Heart right ventricle (tissue), 16 donors: ENCODE results near the gene MAP3K1. TPM values are rescaled to one million over a fixed set of nuclear protein-coding genes. Genes with fewer than 3 reads are reported as not detected.

Source experiments
- ATAC-seq, 8 donors: fragments of 200-7000 bp; cut with Tn5 transposase; one replicate each; pipeline ENCODE4 v1.9.1; 2020; ENCODE audit warnings: mild to moderate bottlenecking in 8 of 8, moderate library complexity in 8 of 8, moderate number of reproducible peaks in 1 of 8
- DNase-seq, 2 donors: peaks; one replicate each; pipeline ENCODE4 v3.0.0-alpha.2; 2020
- H3K27ac ChIP-seq, 10 donors: fragments of 200-600 bp; sonication (generic) in 2 of 10; one replicate each; pipeline versions ENCODE4 v1.5.0 to v1.8.0; 2020 to 2022; ENCODE audit warnings: mild to moderate bottlenecking in 3 of 10
- H3K27me3 ChIP-seq, 7 donors: fragments of 200-600 bp; one replicate each; pipeline ENCODE4 v1.8.0; 2021 to 2022; ENCODE audit warnings: mild to moderate bottlenecking in 2 of 7
- H3K36me3 ChIP-seq, 9 donors: fragments of 200-600 bp; sonication (generic) in 1 of 9; one replicate each; pipeline versions ENCODE4 v1.5.0 to v1.8.0; 2020 to 2022; ENCODE audit warnings: mild to moderate bottlenecking in 2 of 9
- H3K4me1 ChIP-seq, 9 donors: fragments of 200-600 bp; sonication (generic) in 1 of 9; one replicate each; pipeline versions ENCODE4 v1.5.0 to v1.8.0; 2020 to 2022; ENCODE audit warnings: mild to moderate bottlenecking in 4 of 9
- H3K4me3 ChIP-seq, 10 donors: fragments of 200-600 bp; sonication (generic) in 2 of 10; one replicate each; pipeline versions ENCODE4 v1.5.0 to v1.8.0; 2020 to 2022; ENCODE audit warnings: mild to moderate bottlenecking in 7 of 10, moderate library complexity in 2 of 10
- H3K9me3 ChIP-seq, 11 donors: fragments of 200-600 bp in 10 of 11; sonication (generic) in 2 of 11; one replicate each; pipeline versions ENCODE4 v1.5.0 to v1.8.0; 2013 to 2022; ENCODE audit warnings: mild to moderate bottlenecking in 2 of 11, control low read depth in 1 of 11, moderate library complexity in 1 of 11
- WGBS, 2 donors: extraction: QIAGEN DNeasy Blood & Tissue Kit; methylation state at CpG; one replicate each; pipeline ENCODE4 v1.1.7; 2013; ENCODE audit warnings: inconsistent platforms in 1 of 2; 5-methylcytosine and 5-hydroxymethylcytosine counted together
- intact Hi-C, 10 donors: fragments of 100-400 bp; cut with DNase I; formaldehyde crosslinking; loops; one replicate each; pipeline versions ENCODE4 v1.11.1 to v1.14.2; 2022
- polyA plus RNA-seq, 2 donors: library from polyadenylated mRNA; stranded (reverse); fragments of 200-250 nt; gene quantifications; one replicate each; pipeline ENCODE4 v1.2.3, GENCODE V29; 2013
- total RNA-seq, 10 donors: library from RNA; stranded (reverse); fragmentation: NEBNext Ultra II Directional in 3 of 10; extraction: Animal tissue kit (Norgen Biotek cat#: 25700) in 3 of 10; gene quantifications; one replicate each; pipeline versions ENCODE4 v1.2.1 to v1.2.4, GENCODE V29; 2021 to 2023
- TF ChIP-seq, protein P1 (sequence below), 9 donors: fragments of 200-600 bp; sonication (generic) in 2 of 9; IDR thresholded peaks; one replicate each; pipeline versions ENCODE4 v1.5.0 to v1.8.0; 2021 to 2022; ENCODE audit warnings: antibody characterized with exemption in 9 of 9, mild to moderate bottlenecking in 5 of 9, moderate library complexity in 1 of 9
- donor health status: Arrhythmogenic right ventricular cardiomyopathy.
- donor health status: ischemic (EF 13 %, LVEDD 7.1; RV severe dilation, severe dysfunction).
- donor health status: healthy with polysubstance abuse.
- donor health status: DM: no; HTN: yes; CAD: no.
- donor health status: DM: no; HTN: no; CAD: no.
- donor health status: ischemic (EF 25% LVEDD 6.9; RV normal size, moderate dysfunction).
- donor health status: ischemic (EF 25% LVEDD 5.7; RV mildly dilated, moderate dysfunction).
- donor health status: healthy.
- donor health status: DM: yes; HTN: yes; CAD: no.
- donor health status: Ischemic cardiomyopathy.
- donor health status: ischemic (EF 35%, LVEDD 5.7; RV mildly dilated, moderate dysfunction).
- donor health status: nonischemic (EF 11% LVEDD 7.7; RV severe dilation, severe dysfunction).
- donor health status: DM: yes; HTN: yes; CAD: no.
- donor health status: PGD.
- donor health status: ischemic (EF 29% LVEDD 5.4; RV normal size, mild dysfunction).
- donor health status: nonischemic (EF 23%, LVEDD 6.1; RV moderate dilation, normal function).

MAP3K1 gene
- total and polyA plus RNA-seq, 12 donors: 1.7 to 13.3 (median 6.3) TPM

GRCh38 chr5:56881571-56881970, 66.2 kb downstream of the MAP3K1 start:
- Histone ChIP-seq H3K4me3 (no peak overlapping the region), H3K9me3 (no peaks in the 10 kb centered on the region), H3K4me1 (no peaks in the 10 kb centered on the region), H3K27me3 (no peaks in the 10 kb centered on the region), H3K27ac (no peak overlapping the region), H3K36me3 (peaks cover 0 to 100% (median 58%) of the 10 kb centered on the region in 9 donors)
- ATAC-seq (no peak), DNase-seq (no peak)
- intact Hi-C loops: no loop called here
- TF ChIP-seq, protein P1, sequence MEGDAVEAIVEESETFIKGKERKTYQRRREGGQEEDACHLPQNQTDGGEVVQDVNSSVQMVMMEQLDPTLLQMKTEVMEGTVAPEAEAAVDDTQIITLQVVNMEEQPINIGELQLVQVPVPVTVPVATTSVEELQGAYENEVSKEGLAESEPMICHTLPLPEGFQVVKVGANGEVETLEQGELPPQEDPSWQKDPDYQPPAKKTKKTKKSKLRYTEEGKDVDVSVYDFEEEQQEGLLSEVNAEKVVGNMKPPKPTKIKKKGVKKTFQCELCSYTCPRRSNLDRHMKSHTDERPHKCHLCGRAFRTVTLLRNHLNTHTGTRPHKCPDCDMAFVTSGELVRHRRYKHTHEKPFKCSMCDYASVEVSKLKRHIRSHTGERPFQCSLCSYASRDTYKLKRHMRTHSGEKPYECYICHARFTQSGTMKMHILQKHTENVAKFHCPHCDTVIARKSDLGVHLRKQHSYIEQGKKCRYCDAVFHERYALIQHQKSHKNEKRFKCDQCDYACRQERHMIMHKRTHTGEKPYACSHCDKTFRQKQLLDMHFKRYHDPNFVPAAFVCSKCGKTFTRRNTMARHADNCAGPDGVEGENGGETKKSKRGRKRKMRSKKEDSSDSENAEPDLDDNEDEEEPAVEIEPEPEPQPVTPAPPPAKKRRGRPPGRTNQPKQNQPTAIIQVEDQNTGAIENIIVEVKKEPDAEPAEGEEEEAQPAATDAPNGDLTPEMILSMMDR (IDR thresholded peaks at IDR 0.05): no peak
- WGBS, 2 donors: 92 to 93% methylated on average over 5 of the region's 5 CpGs

DNA sequence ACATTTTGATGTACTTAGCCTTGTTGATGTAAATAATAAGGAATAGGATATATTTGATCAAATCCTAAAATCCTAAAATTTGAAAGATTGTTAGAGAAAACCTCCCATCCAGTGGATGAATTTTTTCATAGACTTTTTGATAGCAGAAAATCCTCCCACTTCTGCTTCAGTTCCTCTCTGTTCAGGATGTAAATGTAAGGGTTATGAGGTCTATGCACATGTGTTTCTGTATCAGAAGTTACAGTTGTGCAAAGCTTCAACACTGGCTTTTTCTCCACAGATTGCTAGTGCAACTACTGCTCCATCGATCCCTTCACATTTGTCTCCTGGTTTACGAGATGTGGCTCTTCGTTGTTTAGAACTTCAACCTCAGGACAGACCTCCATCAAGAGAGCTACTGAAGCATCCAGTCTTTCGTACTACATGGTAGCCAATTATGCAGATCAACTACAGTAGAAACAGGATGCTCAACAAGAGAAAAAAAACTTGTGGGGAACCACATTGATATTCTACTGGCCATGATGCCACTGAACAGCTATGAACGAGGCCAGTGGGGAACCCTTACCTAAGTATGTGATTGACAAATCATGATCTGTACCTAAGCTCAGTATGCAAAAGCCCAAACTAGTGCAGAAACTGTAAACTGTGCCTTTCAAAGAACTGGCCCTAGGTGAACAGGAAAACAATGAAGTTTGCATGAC, 78.1 kb downstream of the MAP3K1 start:
- Histone ChIP-seq H3K4me1 (no peaks in the 10 kb centered on the region), H3K9me3 (peaks cover 0 to 6% (median 0%) of the 10 kb centered on the region in 11 donors), H3K27me3 (no peaks in the 10 kb centered on the region), H3K36me3 (peaks cover 0 to 85% (median 23%) of the 10 kb centered on the region in 9 donors), H3K27ac (no peak overlapping the region), H3K4me3 (no peak overlapping the region)
- intact Hi-C loops: no loop called here
- TF ChIP-seq, protein P1 (IDR thresholded peaks at IDR 0.05): no peak
- ATAC-seq (no peak), DNase-seq (no peak)
- WGBS, 2 donors: 95 to 98% methylated on average over 5 of the region's 5 CpGs

DNA sequence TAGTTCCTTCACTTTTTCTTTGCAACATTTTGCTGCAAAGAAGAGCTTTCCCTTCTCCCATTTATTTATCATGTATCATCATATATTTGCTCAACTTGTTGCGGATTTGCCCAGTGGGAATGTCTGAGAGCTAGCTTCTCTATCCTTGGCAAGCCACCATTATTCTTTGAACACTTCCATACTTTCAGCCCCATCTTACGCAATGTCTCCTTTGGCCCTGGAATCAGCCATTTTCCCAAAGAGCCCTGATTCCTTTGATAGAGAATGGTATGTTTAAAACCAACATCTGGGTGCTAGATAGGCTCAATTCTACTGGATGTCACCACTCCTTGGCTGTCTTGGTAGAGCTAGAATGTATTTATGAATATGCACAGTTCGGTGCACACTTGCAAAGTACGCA, 81.4 kb downstream of the MAP3K1 start:
- no peak for ATAC-seq
- H3K4me3 ChIP-seq: no peak overlapping the region
- H3K9me3 ChIP-seq: peaks cover 0 to 2% (median 0%) of the 10 kb centered on the region in 11 donors
- no peaks in the 10 kb centered on the region for H3K27me3 ChIP-seq
- DNase-seq: no peak
- intact Hi-C loops: no loop called here
- no peak overlapping the region for H3K27ac ChIP-seq
- H3K4me1 ChIP-seq: peaks cover 0 to 6% (median 0%) of the 10 kb centered on the region in 9 donors
- peaks cover 0 to 54% (median 17%) of the 10 kb centered on the region in 9 donors for H3K36me3 ChIP-seq
- WGBS, 2 donors: 96% methylated on average over 4 of the region's 4 CpGs
- TF ChIP-seq, protein P1 (IDR thresholded peaks at IDR 0.05): no peak

- TF ChIP-seq, protein P1 (IDR thresholded peaks at IDR 0.05): no peak
- intact Hi-C loops: no loop called here
- 80 to 81% methylated on average over 4 of the region's 4 CpGs for WGBS, 2 donors
These were observed 82.9 kb downstream of the MAP3K1 start for GRCh38 chr5:56898213-56898612.

More at GRCh38 chr5:56898213-56898612, 82.9 kb downstream of the MAP3K1 start:
- no peaks in the 10 kb centered on the region for H3K9me3 ChIP-seq
- H3K4me3 ChIP-seq: no peak overlapping the region
- H3K27me3 ChIP-seq: no peaks in the 10 kb centered on the region
- DNase-seq (no peak), ATAC-seq (no peak)
- no peak overlapping the region for H3K27ac ChIP-seq
- peaks cover 0 to 39% (median 16%) of the 10 kb centered on the region in 9 donors for H3K36me3 ChIP-seq
- H3K4me1 ChIP-seq: peaks cover 0 to 6% (median 0%) of the 10 kb centered on the region in 9 donors
